Activated CD4-positive, CD25-positive, alpha-beta regulatory T cell treated with anti-CD3 and anti-CD28 coated beads, Interleukin-2, amount 50 U/mL, for 24 hours (primary cell): ENCODE measurements around the gene RABEPK.
"Not testable (repeated sequence)": the region's sequence is repeated elsewhere in the genome, so short reads cannot be mapped to it uniquely, and the experiment has no call there.

Source experiments
- ATAC-seq, 2 donors: fragments of 150-1000 bp; cut with Tn5 transposase; one replicate each; pipeline ENCODE4 v1.10.0; 2021; ENCODE audit warnings: mild to moderate bottlenecking in 1 of 2, moderate library complexity in 1 of 2

RABEPK gene

GRCh38 chr9:125202846-125203618, 2.7 kb downstream of the RABEPK start:
- ATAC-seq = no peak

GRCh38 chr9:125204477-125204876, 4.1 kb downstream of the RABEPK start:
- ATAC-seq = no peak

- no peak for ATAC-seq
These were observed 13.8 kb downstream of the RABEPK start for GRCh38 chr9:125214186-125214585.

- ATAC-seq = no peak
These were observed 18.3 kb downstream of the RABEPK start for GRCh38 chr9:125218621-125219020.

- ATAC-seq = not testable (repeated sequence)
These were observed 24.5 kb downstream of the RABEPK start for GRCh38 chr9:125224858-125225257.

- no peak for ATAC-seq
These were observed 27.4 kb downstream of the RABEPK start for GRCh38 chr9:125227761-125228160.

GRCh38 chr9:125233678-125234077, 33.3 kb downstream of the RABEPK start:
- peak; percentile 29 to 36 for ATAC-seq

- ATAC-seq = not testable (repeated sequence)
These were observed 33.8 kb downstream of the RABEPK start for GRCh38 chr9:125234099-125234498.

GRCh38 chr9:125235804-125236519, 35.6 kb downstream of the RABEPK start:
- no peak for ATAC-seq

GRCh38 chr9:125236520-125237159, 36.3 kb downstream of the RABEPK start:
- not testable (repeated sequence) for ATAC-seq

- no peak for ATAC-seq
These were observed 38.0 kb downstream of the RABEPK start for GRCh38 chr9:125238127-125238914.

- no peak for ATAC-seq
These were observed 38.6 kb downstream of the RABEPK start for GRCh38 chr9:125238915-125239446.

- no peak for ATAC-seq
These were observed 39.6 kb downstream of the RABEPK start for GRCh38 chr9:125239631-125240597.

GRCh38 chr9:125240649-125240999, 40.3 kb downstream of the RABEPK start:
- ATAC-seq = peak; percentile 0 to 2

- ATAC-seq = peak; percentile 90 to 92
These were observed 40.9 kb downstream of the RABEPK start, which contains the start of gene HSPA5 for GRCh38 chr9:125241000-125241862. TSS of gene HSPA5 (minus strand) at chr9:125241343. CDS start at chr9:125241126, 217 bp downstream.

- ATAC-seq = peak in 1 of 2 donors; percentile 0
These were observed 41.8 kb downstream of the RABEPK start for GRCh38 chr9:125241863-125242739.

- ATAC-seq = no peak
These were observed 43.5 kb downstream of the RABEPK start for GRCh38 chr9:125243792-125244260.

- ATAC-seq = no peak
These were observed 45.9 kb downstream of the RABEPK start for GRCh38 chr9:125246261-125246667.

- no peak for ATAC-seq
These were observed 53.9 kb downstream of the RABEPK start for GRCh38 chr9:125254231-125254630.
